Measurements from ENCODE around the gene MALT1.

- TF ChIP-seq CTCF (conservative IDR thresholded peaks at IDR 0.05) (no peak), ZFX (IDR thresholded peaks at IDR 0.05) (no peak)
Measured at GRCh38 chr18:58772161-58772560, 100.9 kb downstream of the MALT1 start.

Data from C4-2B (cell line).